ENCODE data around the gene TPPP2.

DNA sequence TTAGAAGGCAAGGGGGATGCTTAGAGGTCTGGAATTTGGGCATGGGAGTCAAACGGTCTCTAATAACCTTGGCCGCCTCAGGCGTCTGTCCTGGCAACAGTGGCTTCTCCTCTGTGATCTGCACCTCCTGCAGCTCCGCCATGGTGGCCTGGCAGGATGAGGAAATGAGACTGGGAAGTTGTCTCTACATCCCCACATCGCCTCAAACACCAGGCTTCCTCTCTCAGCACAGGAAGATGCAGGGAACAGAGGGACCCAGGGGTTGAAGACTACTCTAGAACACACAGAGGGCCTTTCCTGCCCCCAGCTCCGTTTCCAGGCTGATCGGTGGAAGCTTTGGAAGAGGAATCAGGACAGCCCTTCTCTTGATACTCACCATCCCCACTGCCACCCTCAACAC is 6.8 kb upstream of the TPPP2 start:
- TF ChIP-seq POLR2A (IDR thresholded peaks at IDR 0.05; ENCODE audit: low read length) = no peak
- no peak for TF ChIP-seq GATA1 (IDR thresholded peaks at IDR 0.05; ENCODE audit: low read depth, low read length)

Measured in erythroblast (primary cell).